ENCODE measurements around the gene TSPAN9. TPM values are rescaled to one million over a fixed set of nuclear protein-coding genes. Genes with fewer than 3 reads are reported as not detected.

Gene TSPAN9
- total RNA-seq, 1 donor from 2014 or later: 109 TPM

DNA sequence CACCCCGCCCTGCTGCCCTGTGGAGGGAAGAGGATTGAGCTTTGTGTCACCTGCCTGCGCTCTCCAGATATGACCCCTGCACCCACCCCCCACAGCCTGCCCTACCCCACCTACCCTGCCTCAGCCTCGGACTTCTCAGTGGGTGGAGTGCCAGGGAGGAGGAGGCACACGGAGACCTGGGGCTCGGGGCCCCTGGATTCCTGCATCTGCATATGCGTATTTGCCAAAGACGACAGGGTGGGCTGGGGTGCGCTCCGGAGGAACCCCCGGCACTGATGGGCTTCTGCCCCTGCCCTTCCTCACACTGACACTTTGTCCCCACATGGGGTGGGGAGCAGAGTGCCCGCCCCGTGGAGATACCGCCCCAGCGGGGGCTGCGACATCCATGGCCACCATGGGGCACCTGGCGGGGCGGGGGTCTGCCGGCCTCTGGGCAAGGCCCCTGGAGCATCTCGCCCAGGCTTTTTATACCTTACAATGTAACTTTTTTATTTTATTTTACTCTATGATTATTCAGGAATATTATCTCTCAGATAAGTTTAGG, 206.0 kb downstream of the TSPAN9 start:
- intact Hi-C loops (cut with DNase I): no loop called here
- Histone ChIP-seq H3K36me3 (peaks cover 5 to 45% of the 10 kb centered on the region in 2 donors), H3K27ac (no peak overlapping the region), H3K4me3 (no peak overlapping the region), H3K27me3 (no peaks in the 10 kb centered on the region), H3K4me1 (no peaks in the 10 kb centered on the region), H3K9me3 (no peaks in the 10 kb centered on the region)
- DNase-seq (ENCODE audit: low spot score in 2 of 2): no peak
- TF ChIP-seq, protein P1, sequence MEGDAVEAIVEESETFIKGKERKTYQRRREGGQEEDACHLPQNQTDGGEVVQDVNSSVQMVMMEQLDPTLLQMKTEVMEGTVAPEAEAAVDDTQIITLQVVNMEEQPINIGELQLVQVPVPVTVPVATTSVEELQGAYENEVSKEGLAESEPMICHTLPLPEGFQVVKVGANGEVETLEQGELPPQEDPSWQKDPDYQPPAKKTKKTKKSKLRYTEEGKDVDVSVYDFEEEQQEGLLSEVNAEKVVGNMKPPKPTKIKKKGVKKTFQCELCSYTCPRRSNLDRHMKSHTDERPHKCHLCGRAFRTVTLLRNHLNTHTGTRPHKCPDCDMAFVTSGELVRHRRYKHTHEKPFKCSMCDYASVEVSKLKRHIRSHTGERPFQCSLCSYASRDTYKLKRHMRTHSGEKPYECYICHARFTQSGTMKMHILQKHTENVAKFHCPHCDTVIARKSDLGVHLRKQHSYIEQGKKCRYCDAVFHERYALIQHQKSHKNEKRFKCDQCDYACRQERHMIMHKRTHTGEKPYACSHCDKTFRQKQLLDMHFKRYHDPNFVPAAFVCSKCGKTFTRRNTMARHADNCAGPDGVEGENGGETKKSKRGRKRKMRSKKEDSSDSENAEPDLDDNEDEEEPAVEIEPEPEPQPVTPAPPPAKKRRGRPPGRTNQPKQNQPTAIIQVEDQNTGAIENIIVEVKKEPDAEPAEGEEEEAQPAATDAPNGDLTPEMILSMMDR (IDR thresholded peaks at IDR 0.05): no peak

DNA sequence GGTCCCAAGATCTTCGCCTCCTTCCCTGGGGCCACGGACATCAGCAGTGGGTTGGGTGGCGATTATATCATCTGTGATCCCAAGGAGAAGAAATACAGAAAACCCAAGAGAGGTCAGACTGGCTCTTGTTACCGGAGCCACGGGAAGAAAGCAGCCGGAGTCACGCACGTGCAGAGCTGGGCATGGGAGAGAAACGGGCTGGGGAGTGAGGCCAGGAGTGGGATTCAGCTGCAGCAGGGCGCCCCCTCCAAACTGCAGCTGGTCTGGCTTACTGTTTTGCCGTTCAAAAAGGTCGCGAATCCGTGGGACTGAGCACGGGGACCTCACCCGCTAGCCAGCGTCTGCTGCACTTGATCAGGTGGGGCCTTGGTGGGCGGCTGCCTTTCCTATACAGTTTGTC, 207.2 kb downstream of the TSPAN9 start:
- H3K36me3 ChIP-seq: peaks cover 5 to 42% of the 10 kb centered on the region in 2 donors
- DNase-seq (ENCODE audit: low spot score in 2 of 2): no peak
- H3K9me3 ChIP-seq: no peaks in the 10 kb centered on the region
- no peaks in the 10 kb centered on the region for H3K4me1 ChIP-seq
- intact Hi-C loops (cut with DNase I): no loop called here
- no peaks in the 10 kb centered on the region for H3K27me3 ChIP-seq
- no peak overlapping the region for H3K27ac ChIP-seq
- no peak overlapping the region for H3K4me3 ChIP-seq
- TF ChIP-seq, protein P1 (IDR thresholded peaks at IDR 0.05): no peak

DNA sequence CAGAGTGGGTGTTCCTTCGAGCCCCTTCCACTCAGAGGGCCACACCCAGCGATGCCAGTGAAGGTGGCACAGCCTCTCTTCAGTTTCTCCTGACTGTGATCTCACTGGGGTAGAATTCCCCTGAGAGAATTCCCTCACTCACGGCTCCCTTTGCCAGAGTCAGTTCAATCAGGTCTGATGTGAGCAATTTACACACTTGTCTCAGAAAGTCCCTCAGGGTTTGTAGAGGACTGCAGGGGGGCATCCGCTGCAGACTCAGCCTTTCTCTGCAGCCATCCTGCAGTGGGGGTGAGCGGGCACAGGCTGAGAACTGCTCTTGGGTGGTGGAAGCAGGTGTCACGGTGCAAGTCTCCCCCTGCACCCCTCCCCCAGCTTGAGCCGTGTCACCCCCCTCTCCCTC, 208.4 kb downstream of the TSPAN9 start:
- TF ChIP-seq, protein P1 (IDR thresholded peaks at IDR 0.05): no peak
- no peaks in the 10 kb centered on the region for H3K9me3 ChIP-seq
- no peak overlapping the region for H3K4me3 ChIP-seq
- intact Hi-C loops (cut with DNase I): no loop called here
- H3K27ac ChIP-seq: no peak overlapping the region
- H3K36me3 ChIP-seq: peaks cover 5 to 42% of the 10 kb centered on the region in 2 donors
- no peak for DNase-seq (ENCODE audit: low spot score in 2 of 2)
- H3K4me1 ChIP-seq: no peaks in the 10 kb centered on the region
- no peaks in the 10 kb centered on the region for H3K27me3 ChIP-seq

DNA sequence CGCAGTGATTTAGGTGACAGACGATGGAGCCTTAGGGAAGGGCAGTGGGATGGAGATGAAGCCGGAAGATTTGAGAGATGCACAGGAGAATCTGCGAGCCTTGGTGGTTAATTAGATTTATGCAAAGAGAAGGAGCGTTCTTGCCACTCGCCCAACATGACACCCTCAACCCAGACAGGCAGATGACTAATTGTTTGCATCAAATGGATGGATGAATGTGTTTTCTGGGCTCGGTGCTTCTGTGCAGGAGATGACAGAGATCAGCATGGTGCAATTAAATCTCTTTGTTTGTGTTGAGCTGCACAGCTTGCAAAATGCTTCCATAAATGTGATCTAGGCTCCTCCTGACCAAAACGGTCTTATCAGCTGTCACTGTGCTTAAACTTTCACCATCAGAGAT, 211.5 kb downstream of the TSPAN9 start:
- no peaks in the 10 kb centered on the region for H3K27me3 ChIP-seq

DNA sequence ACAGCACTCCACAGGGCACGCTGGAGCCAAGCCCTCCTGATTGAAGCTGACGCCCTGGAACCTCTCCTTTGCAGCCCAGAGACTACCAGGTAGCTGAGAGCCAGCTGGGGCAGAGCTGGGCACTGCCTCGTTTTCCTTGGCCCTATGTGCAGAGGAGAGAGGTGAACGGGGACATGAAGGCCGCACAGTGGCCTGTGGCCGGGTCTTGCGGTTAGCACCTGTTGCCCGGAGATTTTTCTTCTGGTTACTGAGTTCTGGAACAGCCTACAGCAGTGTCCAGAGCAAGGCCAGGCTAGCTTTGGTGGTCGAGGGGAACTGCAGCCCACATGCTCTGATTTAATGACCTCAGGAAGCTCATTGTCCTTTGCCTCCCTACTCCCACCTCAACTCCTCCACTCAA, 212.5 kb downstream of the TSPAN9 start:
- Histone ChIP-seq H3K4me3 (no peak overlapping the region), H3K9me3 (no peaks in the 10 kb centered on the region), H3K4me1 (peaks cover 0 to 9% of the 10 kb centered on the region in 2 donors), H3K27ac (no peak overlapping the region), H3K36me3 (peaks cover 0 to 16% of the 10 kb centered on the region in 2 donors), H3K27me3 (no peaks in the 10 kb centered on the region)
- intact Hi-C loops (cut with DNase I): no loop called here
- TF ChIP-seq, protein P1 (IDR thresholded peaks at IDR 0.05): no peak
- DNase-seq (ENCODE audit: low spot score in 2 of 2): no peak

More for the DNA sequence above, 211.5 kb downstream of the TSPAN9 start:
- DNase-seq (ENCODE audit: low spot score in 2 of 2): no peak
- H3K4me1 ChIP-seq: no peaks in the 10 kb centered on the region
- H3K9me3 ChIP-seq: no peaks in the 10 kb centered on the region
- no peak overlapping the region for H3K4me3 ChIP-seq
- H3K36me3 ChIP-seq: peaks cover 0 to 20% of the 10 kb centered on the region in 2 donors
- intact Hi-C loops (cut with DNase I): no loop called here
- TF ChIP-seq, protein P1 (IDR thresholded peaks at IDR 0.05): no peak
- H3K27ac ChIP-seq: no peak overlapping the region

DNA sequence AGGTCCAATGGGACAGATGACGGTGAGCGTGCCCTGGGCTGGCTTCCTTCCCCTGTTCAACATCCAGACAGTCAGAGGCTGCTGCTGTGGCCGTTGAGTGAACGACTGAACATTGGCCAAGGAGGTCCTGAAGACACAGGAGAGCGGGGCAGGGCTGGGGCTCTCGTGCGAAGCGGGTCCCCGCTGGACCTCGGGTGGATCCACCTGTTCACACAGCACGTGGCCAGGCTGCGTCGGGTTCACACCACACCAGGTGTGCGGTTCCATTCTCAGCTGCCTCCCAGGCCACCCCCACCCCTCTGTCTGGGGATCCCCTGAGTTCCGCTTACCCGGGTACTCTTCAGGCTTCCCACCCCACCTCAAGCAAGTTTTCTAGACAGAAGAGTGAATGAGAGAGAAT, 214.8 kb downstream of the TSPAN9 start:
- no peaks in the 10 kb centered on the region for H3K27me3 ChIP-seq
- no peak overlapping the region for H3K4me3 ChIP-seq
- TF ChIP-seq, protein P1 (IDR thresholded peaks at IDR 0.05): no peak
- peaks cover 0 to 11% of the 10 kb centered on the region in 2 donors for H3K36me3 ChIP-seq
- H3K4me1 ChIP-seq: peaks cover 8 to 29% of the 10 kb centered on the region in 2 donors
- H3K9me3 ChIP-seq: no peaks in the 10 kb centered on the region
- DNase-seq (ENCODE audit: low spot score in 2 of 2): no peak
- intact Hi-C loops (cut with DNase I): no loop called here
- no peak overlapping the region for H3K27ac ChIP-seq

All from ascending aorta (tissue), 2 donors.